LoVo (cell line): ENCODE data around the gene GOLGA6L9.
"Not testable (repeated sequence)": the region's sequence is repeated elsewhere in the genome, so short reads cannot be mapped to it uniquely, and the experiment has no call there.

ENCODE experiments used
- DNase-seq: peaks from one replicate; pipeline ENCODE4 v3.0.0-alpha.2; 2016; ENCODE audit warnings: low spot score

Gene GOLGA6L9

DNA sequence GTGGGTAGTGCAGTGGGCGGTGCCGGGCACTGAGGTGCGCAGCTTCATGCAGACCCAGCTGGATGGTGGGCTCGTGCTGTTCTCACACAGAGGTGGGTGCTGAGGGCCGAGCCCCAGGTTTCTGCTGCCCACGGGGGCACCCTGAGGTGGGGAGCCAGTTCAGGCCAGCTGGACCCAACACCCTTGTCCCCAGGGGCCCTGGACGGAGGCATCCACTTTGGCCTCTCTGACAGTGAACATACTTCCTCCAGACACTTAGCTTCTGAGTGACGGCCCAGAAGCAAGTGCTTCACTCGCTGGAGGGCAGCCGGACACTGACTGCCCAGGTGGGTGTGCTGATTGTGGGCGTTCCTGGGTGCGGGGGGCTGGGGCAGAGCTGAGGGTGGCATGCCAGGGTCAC lies 39.8 kb downstream of the GOLGA6L9 start:
- DNase-seq = not testable (repeated sequence)

DNA sequence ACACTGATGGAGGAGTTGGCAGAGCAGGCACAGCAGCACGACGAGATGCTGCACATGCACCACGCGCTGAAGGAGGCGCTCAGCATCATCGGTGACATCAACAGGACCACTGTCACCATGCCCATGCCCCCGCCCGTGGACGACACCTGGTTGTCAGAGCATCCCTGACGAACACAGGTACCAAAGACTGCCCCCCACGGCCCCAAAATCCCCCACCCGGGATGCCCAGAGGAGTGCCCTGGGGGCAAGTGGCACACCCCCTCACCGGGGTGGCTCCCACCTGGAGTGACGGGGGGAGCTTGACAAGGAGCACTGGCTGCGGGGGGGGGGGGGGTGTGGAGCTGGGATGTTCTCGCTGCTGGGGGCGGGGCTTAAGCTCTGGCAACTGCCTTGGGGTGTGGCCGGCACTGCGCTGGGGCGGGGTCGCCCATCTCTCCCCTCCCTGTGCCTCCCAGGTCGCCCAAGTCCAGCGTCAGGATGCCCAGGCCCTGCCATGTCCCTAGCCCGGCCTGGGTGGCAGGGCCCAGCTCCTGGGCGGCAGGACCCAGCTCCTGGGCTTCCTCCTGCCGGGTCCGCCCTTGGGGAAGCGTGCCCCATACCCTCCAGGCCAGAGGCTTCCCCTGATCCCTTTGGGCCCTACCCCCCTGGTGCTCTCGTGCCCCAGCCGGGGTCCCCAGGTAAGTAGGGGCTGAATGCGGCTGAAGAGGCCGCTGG lies 42.8 kb downstream of the GOLGA6L9 start:
- not testable (repeated sequence) for DNase-seq

DNA sequence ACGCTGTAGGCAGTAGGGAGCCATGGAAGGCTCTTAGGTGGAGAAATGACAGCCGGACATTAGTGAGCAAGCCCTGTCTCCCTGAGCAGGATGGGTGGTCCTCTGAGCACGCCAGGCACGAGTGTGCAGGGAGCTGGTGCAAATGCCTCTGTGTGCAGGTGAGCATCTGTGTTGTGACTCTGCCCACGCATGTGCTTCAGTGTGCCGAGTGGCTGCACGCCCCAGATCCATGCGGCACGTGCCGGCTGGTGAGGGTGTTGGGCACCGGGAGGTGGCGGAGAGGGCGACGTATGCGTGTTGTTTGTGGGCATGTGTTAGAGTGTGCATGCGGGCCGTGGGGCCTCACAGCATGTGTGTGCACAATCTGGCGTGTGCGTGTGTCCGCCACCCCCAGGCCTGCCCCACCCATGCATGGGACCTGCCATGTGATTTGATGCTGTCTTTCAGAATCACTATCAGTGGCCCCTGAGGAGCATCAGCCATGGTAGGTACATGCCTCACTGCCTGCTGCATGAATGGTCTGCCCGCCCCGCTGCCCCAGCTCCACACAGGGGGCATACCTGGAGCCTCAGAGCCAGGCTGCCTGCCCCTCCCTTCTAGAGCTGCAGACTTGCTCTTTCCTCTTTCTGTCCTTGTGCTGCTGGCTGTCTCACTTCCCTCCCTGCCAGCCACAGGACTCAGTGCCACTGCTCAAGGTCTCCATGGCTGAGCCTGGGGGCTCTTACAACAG lies 45.1 kb downstream of the GOLGA6L9 start:
- not testable (repeated sequence) for DNase-seq

DNA sequence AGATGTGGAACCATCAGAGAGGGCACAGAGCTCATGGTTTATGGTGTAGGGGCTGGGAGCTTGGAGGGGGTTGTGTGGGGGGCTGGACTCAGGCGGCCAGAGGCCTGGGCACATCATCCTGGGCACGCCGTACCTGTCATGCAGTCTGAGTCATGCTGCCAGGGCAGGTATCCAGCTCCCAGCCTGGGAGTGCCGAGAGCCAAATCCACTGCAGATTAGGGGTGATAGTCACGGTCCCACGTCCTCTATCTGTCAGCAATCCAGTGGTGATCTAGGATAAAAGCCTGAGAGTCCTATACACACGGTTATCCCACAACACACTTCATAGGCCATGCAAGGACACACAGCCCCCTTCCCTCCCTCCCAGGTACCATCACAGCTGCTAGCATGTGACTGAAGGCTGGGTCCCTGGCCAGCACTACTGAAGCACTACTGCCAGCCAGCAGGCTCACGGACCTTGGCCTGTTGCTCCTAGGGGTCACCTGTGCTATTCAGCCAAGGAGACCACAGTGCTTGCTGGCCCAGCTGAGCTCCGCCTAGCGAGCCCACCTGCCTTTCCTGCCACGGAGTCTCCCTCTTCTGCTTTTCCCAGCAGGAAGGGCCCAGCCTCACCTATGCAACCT lies 45.8 kb downstream of the GOLGA6L9 start:
- not testable (repeated sequence) for DNase-seq

DNA sequence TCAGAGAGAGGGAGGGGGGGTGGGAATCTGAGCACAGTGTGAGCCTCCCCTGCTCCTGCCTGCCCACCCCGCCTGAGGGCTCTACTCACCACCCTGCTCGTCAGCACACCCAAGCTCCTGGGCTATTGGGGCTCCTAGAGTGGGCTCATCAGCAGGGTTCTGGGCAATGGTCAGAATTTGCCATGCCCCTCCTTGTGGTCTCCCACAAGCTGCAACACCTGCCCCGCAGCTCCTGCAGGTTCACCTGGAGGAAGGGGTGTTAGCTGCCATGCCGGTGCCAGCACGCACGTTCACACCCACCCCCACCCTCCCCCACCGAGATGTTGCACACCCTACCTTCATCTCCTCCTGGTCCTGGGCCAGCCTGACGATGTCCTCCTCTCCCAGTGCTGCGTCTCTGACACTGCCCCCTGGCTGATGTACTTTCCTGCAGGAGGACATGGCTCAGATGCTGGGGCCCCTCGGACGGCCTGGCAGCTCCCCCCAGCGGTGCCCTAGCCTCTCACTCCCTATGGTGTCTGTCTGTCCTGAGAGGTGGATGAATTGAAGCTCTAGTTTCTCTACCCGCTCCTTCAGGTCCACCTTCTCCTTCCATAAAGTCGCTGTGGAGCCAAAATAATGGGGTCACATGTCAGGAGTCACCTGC lies 47.2 kb downstream of the GOLGA6L9 start:
- not testable (repeated sequence) for DNase-seq

DNA sequence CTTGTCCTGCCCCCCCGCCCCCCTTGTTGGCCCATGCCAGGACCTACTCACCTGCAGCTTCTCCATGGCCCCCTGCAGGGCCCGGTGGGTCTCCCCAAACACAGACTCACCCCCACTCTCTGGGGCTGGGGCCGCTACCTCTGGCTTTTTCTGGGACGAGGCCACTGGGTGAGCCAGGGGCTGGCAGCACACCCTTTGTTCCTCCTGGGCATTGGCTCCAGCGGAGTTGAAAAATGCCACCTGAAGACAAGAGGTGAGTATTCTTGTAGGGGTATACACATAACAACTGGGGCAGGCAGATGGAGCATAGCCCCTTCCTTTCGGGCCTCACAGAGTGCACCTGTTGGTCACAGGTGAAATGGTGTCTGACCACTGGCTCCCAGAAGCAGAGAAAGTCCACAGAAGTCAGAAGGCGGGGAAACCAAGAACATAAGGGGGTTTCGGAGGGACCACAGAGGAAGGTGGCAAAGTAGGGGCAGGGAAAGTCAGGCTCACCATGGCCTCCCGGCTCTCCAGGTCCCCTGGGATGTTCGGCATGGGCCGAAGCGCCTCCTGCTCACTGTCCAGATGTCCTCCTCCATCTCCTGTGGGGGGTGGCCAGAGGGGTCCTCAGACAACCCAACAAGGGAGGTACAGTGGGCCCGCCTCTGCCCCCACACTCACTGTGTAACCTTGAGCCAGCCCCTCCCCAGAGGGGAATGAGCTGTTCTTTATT lies 47.9 kb downstream of the GOLGA6L9 start:
- not testable (repeated sequence) for DNase-seq
